SU-DHL-6 (cell line): ENCODE results near the gene SCARF1.

ENCODE experiments used
- H2AFZ ChIP-seq: fragments of 200-600 bp; sonication (generic); 2 replicates; pipeline ENCODE4 v1.6.1; 2014; ENCODE audit warnings: low read depth, mild to moderate bottlenecking, moderate library complexity, mixed read lengths, antibody characterized with exemption, low read length; ENCODE audit not compliant: severe bottlenecking
- H3F3A ChIP-seq: fragments of 200-600 bp; shearing (Covaris generic); 2 replicates; pipeline ENCODE4 v1.6.0; 2016; ENCODE audit warnings: antibody characterized with exemption, mild to moderate bottlenecking; ENCODE audit not compliant: insufficient read depth
- H3K27ac ChIP-seq: fragments of 200-600 bp; sonication (generic); 2 replicates; pipeline ENCODE4 v1.5.1; 2016; ENCODE audit warnings: low read depth, mild to moderate bottlenecking, low read length, moderate library complexity, mixed read lengths
- H3K27me3 ChIP-seq: fragments of 200-600 bp; sonication (generic), shearing (Covaris generic); 2 replicates; pipeline ENCODE4 v1.6.0; 2014; ENCODE audit warnings: mild to moderate bottlenecking, low read length
- H3K36me3 ChIP-seq: fragments of 200-600 bp; sonication (generic); 2 replicates; pipeline ENCODE4 v1.6.1; 2014; ENCODE audit warnings: mild to moderate bottlenecking, low read length, mixed read lengths
- H3K4me2 ChIP-seq: fragments of 300-600, 200-600 bp; shearing (Covaris generic), sonication (generic); 2 replicates; pipeline ENCODE4 v1.6.0; 2014; ENCODE audit warnings: low read length, low read depth, mild to moderate bottlenecking; ENCODE audit not compliant: poor library complexity, severe bottlenecking
- H3K4me3 ChIP-seq: fragments of 200-600 bp; sonication (generic); 2 replicates; pipeline ENCODE4 v1.5.1; 2014; ENCODE audit warnings: antibody characterized with exemption, low read length, mild to moderate bottlenecking, mixed read lengths; ENCODE audit not compliant: insufficient read depth, poor library complexity, severe bottlenecking
- H3K79me2 ChIP-seq: fragments of 200-600 bp; sonication (generic); 2 replicates; pipeline ENCODE4 v1.6.1; 2014; ENCODE audit warnings: mild to moderate bottlenecking, low read length, moderate library complexity; ENCODE audit not compliant: insufficient read depth
- H3K9ac ChIP-seq: fragments of 200-600 bp; sonication (generic); 2 replicates; pipeline ENCODE4 v1.7.0; 2014; ENCODE audit warnings: mild to moderate bottlenecking, low read length
- H3K9me2 ChIP-seq: fragments of 200-600 bp; sonication (generic); replicated peaks from 2 replicates; pipeline ENCODE4 v1.6.1; 2014; ENCODE audit warnings: low read length; ENCODE audit not compliant: insufficient read depth
- H3K9me3 ChIP-seq: fragments of 200-600 bp; sonication (generic); 2 replicates; pipeline ENCODE4 v1.6.1; 2014; ENCODE audit warnings: low read length, mixed read lengths; ENCODE audit not compliant: insufficient read depth
- H4K20me1 ChIP-seq: fragments of 200-600 bp; sonication (generic); 2 replicates; pipeline ENCODE4 v1.6.1; 2014; ENCODE audit warnings: low read depth, mild to moderate bottlenecking, antibody characterized with exemption, low read length, moderate library complexity, mixed read lengths
- EZH2phosphoT487 ChIP-seq: fragments of 200-600 bp; sonication (generic), shearing (Covaris generic); conservative IDR thresholded peaks from 2 replicates; pipeline ENCODE4 v1.6.1; 2018; ENCODE audit warnings: mild to moderate bottlenecking, antibody characterized with exemption, low read length, moderate library complexity, mixed read lengths
- TF ChIP-seq, protein P1 (sequence below): fragments of 200-600 bp; sonication (generic); IDR thresholded peaks from one replicate; pipeline ENCODE4 v1.5.1; 2017; ENCODE audit warnings: antibody characterized with exemption, mild to moderate bottlenecking, low read length, moderate library complexity; ENCODE audit not compliant: insufficient read depth, poor library complexity, severe bottlenecking

Gene SCARF1

DNA sequence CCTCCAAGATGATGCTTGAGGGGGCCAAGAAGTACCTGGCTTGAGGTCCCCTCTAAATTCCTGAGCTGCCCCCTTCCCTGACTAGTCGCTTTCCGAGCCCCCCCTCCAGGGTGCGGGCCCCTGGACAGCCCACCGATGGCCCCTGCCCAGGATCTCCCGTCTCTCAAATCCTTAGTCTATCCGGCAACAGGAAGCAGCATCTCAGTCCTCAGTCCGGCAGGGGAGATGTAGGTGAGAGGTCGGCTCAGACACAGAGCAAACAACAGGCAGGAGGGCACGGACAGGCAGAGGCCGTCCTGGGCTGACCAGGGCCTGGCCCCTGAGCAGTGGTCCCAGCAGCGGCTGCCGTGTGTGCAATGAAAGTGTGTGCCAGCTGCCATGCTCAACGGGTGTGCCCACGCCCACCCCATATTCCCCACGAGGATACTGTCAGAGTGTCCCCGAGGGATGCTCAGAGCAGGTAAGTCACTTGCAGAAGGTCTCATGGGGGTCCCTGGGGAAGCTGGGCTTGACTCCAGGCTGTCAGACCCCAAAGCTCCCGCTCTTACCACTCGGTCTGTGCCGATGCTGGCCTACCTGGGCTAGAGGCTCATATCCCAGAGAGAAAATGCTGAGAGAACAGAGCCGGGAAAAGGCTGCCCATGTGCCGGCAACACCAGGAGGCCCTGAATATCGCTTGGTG, 24.1 kb downstream of the SCARF1 start:
- H2AFZ ChIP-seq: no peak overlapping the region
- no peaks in the 10 kb centered on the region for H3K27me3 ChIP-seq
- no peak overlapping the region for H3K4me2 ChIP-seq
- no peak overlapping the region for H3K27ac ChIP-seq
- H3K9me2 ChIP-seq: no peaks in the 10 kb centered on the region
- H3K9me3 ChIP-seq: no peaks in the 10 kb centered on the region
- peaks cover 8% of the 10 kb centered on the region; the same call in 1 of the 2 replicates for H3F3A ChIP-seq
- H3K9ac ChIP-seq: no peak overlapping the region
- no peak overlapping the region for H3K4me3 ChIP-seq
- no peaks in the 10 kb centered on the region for H4K20me1 ChIP-seq
- H3K36me3 ChIP-seq: no peaks in the 10 kb centered on the region
- TF ChIP-seq, protein P1, sequence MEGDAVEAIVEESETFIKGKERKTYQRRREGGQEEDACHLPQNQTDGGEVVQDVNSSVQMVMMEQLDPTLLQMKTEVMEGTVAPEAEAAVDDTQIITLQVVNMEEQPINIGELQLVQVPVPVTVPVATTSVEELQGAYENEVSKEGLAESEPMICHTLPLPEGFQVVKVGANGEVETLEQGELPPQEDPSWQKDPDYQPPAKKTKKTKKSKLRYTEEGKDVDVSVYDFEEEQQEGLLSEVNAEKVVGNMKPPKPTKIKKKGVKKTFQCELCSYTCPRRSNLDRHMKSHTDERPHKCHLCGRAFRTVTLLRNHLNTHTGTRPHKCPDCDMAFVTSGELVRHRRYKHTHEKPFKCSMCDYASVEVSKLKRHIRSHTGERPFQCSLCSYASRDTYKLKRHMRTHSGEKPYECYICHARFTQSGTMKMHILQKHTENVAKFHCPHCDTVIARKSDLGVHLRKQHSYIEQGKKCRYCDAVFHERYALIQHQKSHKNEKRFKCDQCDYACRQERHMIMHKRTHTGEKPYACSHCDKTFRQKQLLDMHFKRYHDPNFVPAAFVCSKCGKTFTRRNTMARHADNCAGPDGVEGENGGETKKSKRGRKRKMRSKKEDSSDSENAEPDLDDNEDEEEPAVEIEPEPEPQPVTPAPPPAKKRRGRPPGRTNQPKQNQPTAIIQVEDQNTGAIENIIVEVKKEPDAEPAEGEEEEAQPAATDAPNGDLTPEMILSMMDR: no peak
- no peak for TF ChIP-seq EZH2phosphoT487
- H3K79me2 ChIP-seq: peaks cover 22% of the 10 kb centered on the region

DNA sequence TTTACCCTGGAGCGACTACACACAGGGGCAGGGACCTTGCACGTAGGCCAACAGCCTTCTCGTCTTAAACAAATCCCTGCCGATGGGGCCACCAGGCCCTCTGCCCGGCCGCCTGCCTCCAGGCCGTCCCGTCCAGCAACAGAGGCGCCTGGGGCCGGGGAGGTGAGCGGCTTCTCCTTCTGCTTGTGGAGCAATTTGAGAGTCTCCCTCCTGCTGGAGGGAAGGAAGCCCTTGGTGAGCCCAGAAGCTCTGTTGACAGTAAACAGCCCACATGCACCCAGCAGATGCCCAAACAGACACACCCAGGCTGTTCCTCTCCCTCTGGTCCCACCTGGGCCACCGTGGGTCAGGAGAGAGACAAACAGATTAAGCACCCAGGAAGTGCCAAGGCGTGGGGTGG, 25.0 kb downstream of the SCARF1 start:
- Histone ChIP-seq H3K79me2 (peaks cover 13% of the 10 kb centered on the region), H4K20me1 (no peaks in the 10 kb centered on the region), H3K4me2 (no peak overlapping the region), H3K9me2 (no peaks in the 10 kb centered on the region), H3K27me3 (no peaks in the 10 kb centered on the region), H2AFZ (no peak overlapping the region), H3K4me3 (no peak overlapping the region), H3F3A (peaks cover 1% of the 10 kb centered on the region; the same call in 1 of the 2 replicates), H3K9ac (no peak overlapping the region), H3K27ac (no peak overlapping the region), H3K36me3 (no peaks in the 10 kb centered on the region), H3K9me3 (no peaks in the 10 kb centered on the region)
- TF ChIP-seq, protein P1: no peak
- TF ChIP-seq EZH2phosphoT487: no peak

DNA sequence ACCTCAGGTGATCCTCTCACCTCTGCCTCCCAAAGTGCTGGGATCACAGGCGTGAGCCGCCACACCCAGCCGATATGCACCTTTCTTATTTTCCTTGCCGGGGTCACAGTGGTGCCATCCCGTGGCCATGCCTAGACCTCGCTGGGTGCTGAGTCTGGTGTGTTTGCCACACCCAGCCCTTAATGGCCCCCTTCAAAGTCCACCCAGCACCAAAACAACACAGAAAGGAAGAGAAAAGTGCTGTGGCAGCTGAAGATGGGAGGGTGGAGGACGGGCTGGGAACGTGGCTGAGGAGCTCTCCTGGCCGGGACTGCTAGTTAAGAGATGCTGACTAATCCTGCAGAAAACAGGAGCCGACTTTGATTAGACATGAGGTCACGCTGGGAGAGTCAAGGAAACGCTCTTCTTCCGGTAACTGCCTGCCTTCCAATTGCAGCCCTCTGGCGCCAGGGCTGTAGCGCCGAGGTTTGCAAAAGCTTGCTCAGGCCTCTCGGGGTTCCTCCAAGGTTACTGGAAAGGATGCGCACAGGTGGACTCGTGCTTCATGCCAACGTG, 27.8 kb downstream of the SCARF1 start:
- Histone ChIP-seq H3K9me2 (no peaks in the 10 kb centered on the region), H3K4me3 (no peak overlapping the region), H3K4me2 (no peak overlapping the region), H3K9ac (no peak overlapping the region), H4K20me1 (no peaks in the 10 kb centered on the region), H2AFZ (no peak overlapping the region), H3K27me3 (no peaks in the 10 kb centered on the region), H3K9me3 (no peaks in the 10 kb centered on the region), H3K79me2 (no peaks in the 10 kb centered on the region), H3K36me3 (no peaks in the 10 kb centered on the region), H3F3A (no peaks in the 10 kb centered on the region), H3K27ac (no peak overlapping the region)
- TF ChIP-seq EZH2phosphoT487: no peak
- TF ChIP-seq, protein P1: no peak
